ENCODE measurements around the gene NEURL3. TPM values are rescaled to one million over a fixed set of nuclear protein-coding genes. Genes with fewer than 3 reads are reported as not detected.

NEURL3 gene
- total and polyA plus RNA-seq, 9 of the 15 experiments (the other 6 are each of a cell fraction or from before 2014, with no cell fraction given): not detected

- TF ChIP-seq HDAC2 (IDR thresholded peaks at IDR 0.05) (no peak), TOE1 (IDR thresholded peaks at IDR 0.05; ENCODE audit: borderline replicate concordance) (no peak), TOE1 (CRISPR knock-in tag; IDR thresholded peaks at IDR 0.05; ENCODE audit: borderline replicate concordance, low read depth) (no peak), WHSC1 (IDR thresholded peaks at IDR 0.05; ENCODE audit: low read length) (no peak), MEF2A (IDR thresholded peaks at IDR 0.05; ENCODE audit: control insufficient read depth, low read depth, low read length) (no peak), E2F1 (CRISPR knock-in tag; IDR thresholded peaks at IDR 0.05) (no peak), ZNF717 (CRISPR knock-in tag; IDR thresholded peaks at IDR 0.05) (no peak), ARID3A (IDR thresholded peaks at IDR 0.05; ENCODE audit: borderline replicate concordance, low read depth, low read length) (no peak), RBBP5 (IDR thresholded peaks at IDR 0.05; ENCODE audit: borderline replicate concordance, insufficient read depth, low read length, poor library complexity, severe bottlenecking) (no peak)
Measured at GRCh38 chr2:96485350-96485749, 19.8 kb downstream of the NEURL3 start (continued).

All from K562 (cell line).